Keratinocyte (primary cell): ENCODE data around the gene LMCD1.

Experiments used
- CTCF ChIP-seq, 3 experiments: IDR thresholded peaks in 1 of 3; conservative IDR thresholded peaks in 1 of 3; optimal IDR thresholded peaks in 1 of 3; 2 replicates in 2 of 3; 3 replicates in 1 of 3; pipeline versions ENCODE3 to v1.5.1; 2011; ENCODE audit warnings: low read length in 3 of 3, mild to moderate bottlenecking in 3 of 3, moderate library complexity in 2 of 3, control low read depth in 1 of 3, inconsistent platforms in 1 of 3; ENCODE audit not compliant: insufficient read depth in 2 of 3; ENCODE audit errors: extremely low read depth in 1 of 3
- EZH2 ChIP-seq: IDR thresholded peaks from one replicate; pipeline ENCODE4 v1.6.1; 2012; ENCODE audit warnings: inconsistent platforms, mild to moderate bottlenecking, low read length, moderate library complexity

DNA sequence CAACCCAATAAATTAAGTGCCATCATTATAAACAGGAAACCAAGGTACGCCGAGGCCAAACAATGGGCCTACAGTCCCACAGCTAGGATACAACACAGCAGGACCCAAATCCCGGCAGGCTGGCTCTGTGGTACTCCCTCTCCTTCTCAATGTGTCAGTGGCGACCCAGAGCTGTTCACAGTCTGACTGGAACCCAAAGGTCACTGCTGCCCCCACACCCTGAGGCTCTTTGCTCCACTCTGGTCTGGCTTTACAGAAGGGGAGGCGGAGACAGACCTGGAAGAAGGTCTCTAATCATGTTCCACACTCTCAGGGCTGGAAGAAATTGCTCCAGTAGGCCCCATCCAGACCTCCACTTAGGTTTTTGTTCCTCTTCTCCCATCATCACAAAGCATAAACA lies 48.5 kb upstream of the LMCD1 start:
- TF ChIP-seq CTCF (optimal IDR thresholded peaks at IDR 0.05 in 1 of 3, IDR thresholded peaks at IDR 0.05 in 1 of 3, conservative IDR thresholded peaks at IDR 0.05 in 1 of 3; ENCODE audit: extremely low read depth in 1 of 3, insufficient read depth in 2 of 3, low read length in 3 of 3) (no peak), EZH2 (no peak)
